GM19239 (cell line): Measurements from ENCODE around the gene GZF1.
A peak's percentile ranks its signal among the peaks of the same experiment; 100 is the strongest.

Source experiments
- DNase-seq: peaks from one replicate; pipeline ENCODE4 v3.0.0; 2011; ENCODE audit warnings: low spot score; ENCODE audit not compliant: insufficient read length
- FAIRE-seq: peaks from 2 replicates; lab custom pipeline; 2011; peaks lifted over from hg19 to GRCh38; lab: Jason Lieb, UNC

GZF1 gene

GRCh38 chr20:23401051-23401450 is 39.1 kb downstream of the GZF1 start:
- FAIRE-seq = no peak
- no peak for DNase-seq

- DNase-seq (no peak), FAIRE-seq (no peak)
Measured at GRCh38 chr20:23403751-23404150, 41.8 kb downstream of the GZF1 start.

DNA sequence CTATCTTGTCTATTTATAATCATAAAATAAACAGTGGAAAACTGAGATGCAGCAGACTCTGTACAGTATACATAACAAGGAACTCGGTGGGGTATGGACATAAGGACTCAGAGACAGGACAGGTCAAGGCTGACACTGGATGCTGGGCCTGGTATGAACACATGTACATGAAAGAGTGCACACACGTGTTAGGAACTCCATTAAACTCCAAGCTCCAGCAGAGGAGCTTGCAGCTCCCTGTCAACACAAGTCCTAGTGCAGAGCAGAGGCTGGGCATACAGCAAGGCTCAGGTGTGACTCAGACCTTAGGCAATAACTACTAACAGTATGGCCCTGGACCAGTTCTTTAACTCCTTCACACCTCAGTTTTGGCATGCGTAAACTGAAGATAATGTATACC is 42.2 kb downstream of the GZF1 start:
- FAIRE-seq (no peak), DNase-seq (no peak)

DNA sequence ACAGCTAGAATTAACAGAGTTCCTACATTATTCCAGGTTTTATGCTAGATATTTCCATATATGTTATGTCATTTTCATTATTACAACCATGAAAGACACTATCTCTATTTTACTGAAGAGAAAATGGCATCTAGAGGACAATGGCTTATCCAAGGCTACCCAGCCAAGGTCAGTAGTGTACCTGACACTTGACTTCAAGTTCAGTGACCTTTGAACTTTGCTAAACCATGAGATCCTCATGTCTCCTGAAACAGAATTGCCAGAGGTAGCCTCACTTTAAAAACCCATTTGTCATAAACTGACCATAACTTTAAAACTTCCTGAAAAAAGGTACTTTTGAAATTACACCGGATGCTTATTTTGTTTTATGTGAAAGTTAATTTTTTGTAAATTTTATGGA is 44.9 kb downstream of the GZF1 start:
- no peak for FAIRE-seq
- DNase-seq = no peak

GRCh38 chr20:23407781-23408464 is 45.9 kb downstream of the GZF1 start:
- DNase-seq (no peak), FAIRE-seq (peak; percentile 62)

- no peak for FAIRE-seq
- DNase-seq = no peak
Measured at GRCh38 chr20:23408957-23409356, 47.0 kb downstream of the GZF1 start.

DNA sequence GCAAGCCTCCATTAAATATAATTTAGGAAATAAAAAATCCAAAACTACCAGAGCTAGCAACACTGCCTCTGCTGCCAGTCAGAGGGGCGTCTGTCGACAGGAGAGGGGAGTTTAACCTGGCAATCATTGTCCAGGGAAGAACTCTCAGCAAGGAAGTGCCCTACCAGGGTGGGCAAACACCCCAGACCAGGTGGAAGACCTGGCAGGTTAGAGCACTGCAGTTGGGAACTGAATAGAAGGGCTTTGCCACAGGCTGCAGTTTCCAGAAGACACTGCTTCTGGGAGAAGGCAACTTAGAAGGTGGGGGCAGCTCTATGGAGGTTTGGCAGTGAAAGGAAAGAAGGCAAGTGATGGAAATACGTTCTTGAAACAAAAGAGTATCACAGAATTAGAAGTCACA is 47.8 kb downstream of the GZF1 start:
- no peak for FAIRE-seq
- no peak for DNase-seq

DNA sequence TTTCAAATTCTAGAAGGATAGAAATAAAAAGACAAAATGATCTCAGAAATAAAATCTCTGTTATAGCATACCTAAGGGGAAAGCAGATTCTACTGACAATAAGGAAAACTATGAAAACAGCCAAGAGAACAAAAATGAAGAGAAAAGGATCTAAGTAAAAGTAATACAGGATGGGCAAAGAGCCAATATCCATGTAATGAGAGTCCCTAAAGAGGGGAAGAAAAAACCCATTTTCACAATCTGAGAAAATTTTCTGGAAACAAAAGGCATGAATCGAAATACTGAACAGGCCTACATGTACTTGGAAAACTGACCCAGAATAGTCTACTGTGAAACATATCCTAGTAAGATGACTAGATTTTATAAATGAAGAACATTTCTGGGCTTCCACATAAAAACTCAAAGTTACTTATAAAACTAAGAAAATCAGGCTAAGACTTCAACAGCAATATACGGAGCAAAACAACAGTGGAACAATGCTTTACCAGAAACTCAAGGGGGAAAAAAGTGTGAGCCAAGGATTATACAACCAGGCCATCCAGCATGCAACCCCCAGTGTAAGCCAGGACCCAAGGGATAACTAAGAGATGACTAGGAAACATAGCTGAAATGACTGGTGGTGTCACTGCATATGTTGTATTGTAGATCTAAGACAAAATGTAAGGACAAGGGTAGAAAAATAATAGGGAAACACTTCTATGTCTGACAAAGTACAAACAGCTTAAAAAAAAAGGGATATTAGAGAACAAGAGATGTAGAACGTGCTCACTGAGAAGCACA is 49.1 kb downstream of the GZF1 start:
- FAIRE-seq (no peak), DNase-seq (no peak)

DNA sequence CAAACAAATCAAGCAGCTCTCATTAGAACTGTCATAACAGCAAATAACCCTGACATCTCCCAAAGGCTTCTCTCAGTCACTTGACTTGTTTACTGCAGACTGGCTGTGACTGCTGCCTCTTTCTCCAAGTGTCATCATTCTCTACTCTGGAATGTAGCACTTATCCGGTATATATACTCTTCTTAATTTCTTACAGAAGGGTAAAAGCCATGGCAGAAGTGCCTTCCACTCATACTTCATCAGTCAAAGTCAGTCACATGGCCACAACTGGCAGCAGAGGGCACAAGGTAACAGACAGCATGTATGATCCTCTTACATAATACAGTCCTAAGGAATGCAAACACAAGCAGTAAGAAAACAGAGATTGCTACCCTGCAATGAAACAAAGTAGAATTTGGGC is 50.0 kb downstream of the GZF1 start:
- FAIRE-seq = no peak
- DNase-seq = no peak

DNA sequence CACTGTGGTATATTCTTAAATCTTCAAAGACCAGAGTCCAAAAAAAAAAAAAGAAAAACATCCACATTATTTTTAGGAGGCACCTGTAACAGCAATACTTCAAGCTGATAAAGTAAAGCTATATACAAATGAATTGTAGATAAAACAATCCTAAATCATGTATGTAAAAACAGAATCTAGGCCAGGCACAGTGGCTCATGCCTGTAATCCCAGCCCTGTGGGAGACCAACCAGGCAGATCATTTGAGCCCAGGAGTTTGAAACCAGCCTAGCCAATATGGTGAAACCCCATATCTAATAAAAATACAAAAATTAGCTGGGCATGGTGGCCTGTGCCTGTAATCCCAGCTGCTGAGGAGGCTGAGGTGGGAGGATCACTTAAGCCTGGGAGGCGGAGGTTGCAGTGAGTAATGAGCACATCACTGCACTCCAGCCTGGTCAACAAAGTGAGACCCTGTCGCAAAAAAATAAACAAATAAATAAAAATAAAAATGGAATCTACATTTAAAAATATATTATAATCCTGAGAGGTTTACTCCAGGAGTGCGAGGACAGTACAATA is 52.0 kb downstream of the GZF1 start:
- FAIRE-seq = peak; percentile 71
- DNase-seq = no peak

- no peak for DNase-seq
- FAIRE-seq = no peak
Measured at GRCh38 chr20:23414526-23415188, 52.7 kb downstream of the GZF1 start.

GRCh38 chr20:23415555-23415954 is 53.6 kb downstream of the GZF1 start:
- DNase-seq (no peak), FAIRE-seq (no peak)

DNA sequence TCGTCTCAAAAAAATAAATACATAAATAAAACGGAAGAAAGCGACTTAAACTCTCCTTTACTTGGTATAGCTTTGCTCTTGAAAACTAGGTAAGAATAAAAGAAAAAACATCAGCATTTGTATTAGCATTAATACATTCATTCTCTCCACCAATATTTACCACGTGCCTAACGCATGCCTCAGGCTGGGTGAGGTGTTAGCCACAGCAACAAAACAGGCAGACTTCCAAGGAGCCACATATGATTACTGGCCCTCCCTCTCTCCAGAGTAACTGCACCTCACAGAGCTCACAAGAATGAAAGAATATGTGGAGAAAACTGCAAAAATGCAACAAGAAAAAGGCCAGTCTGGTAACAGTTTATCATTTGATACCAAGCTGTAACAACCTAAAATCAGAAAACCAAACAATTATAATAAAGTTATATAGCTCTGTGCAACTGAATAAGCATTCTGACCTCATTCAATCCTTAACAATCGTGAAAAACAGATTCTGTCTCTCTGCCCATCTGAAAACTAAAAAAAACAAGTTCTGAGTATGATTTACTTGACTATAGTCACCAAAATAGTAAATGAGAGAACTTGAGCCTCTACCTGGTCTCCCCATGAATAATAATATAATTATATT is 54.1 kb downstream of the GZF1 start:
- no peak for FAIRE-seq
- no peak for DNase-seq

GRCh38 chr20:23417861-23418260 is 55.9 kb downstream of the GZF1 start:
- DNase-seq (no peak), FAIRE-seq (peak; percentile 18)

DNA sequence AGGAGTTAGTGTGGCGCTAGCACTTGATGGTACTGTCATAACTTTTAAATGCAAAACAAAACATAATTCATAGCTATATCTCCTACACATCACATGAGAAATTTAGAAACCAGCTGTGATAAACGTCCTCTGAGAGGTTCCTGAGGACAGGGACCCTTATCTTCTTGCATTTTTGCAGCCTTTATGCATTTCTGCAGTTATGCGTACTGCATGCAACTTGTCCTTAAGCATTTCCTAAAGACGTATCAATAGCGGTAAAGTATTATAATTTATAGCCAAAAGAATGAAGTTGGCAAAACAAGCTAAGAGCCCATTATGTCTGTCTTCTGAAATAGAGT is 57.6 kb downstream of the GZF1 start:
- FAIRE-seq (no peak), DNase-seq (no peak)

- FAIRE-seq = peak; percentile 76
- no peak for DNase-seq
Measured at GRCh38 chr20:23419995-23420901, 58.3 kb downstream of the GZF1 start.

- peak; percentile 92 for FAIRE-seq
- peak; percentile 91 for DNase-seq
Measured at GRCh38 chr20:23420943-23421931, 59.3 kb downstream of the GZF1 start, which contains the start of gene NAPB. TSS of gene NAPB (minus strand) at chr20:23421488. CDS start at chr20:23421402, 86 bp downstream.
